GM19463 (cell line): ENCODE results near the gene CD207.
"Not testable (repeated sequence)": the region's sequence is repeated elsewhere in the genome, so short reads cannot be mapped to it uniquely, and the experiment has no call there.

Experiments
- ATAC-seq: cut with Tn5 transposase; IDR thresholded peaks from one replicate; pipeline ENCODE4 v1.9.1; 2021; ENCODE audit warnings: mild to moderate bottlenecking, moderate library complexity; ENCODE audit not compliant: unreplicated experiment

Gene CD207

GRCh38 chr2:70829916-70830315 is 5.7 kb downstream of the CD207 start:
- ATAC-seq, result no peak

GRCh38 chr2:70828914-70829824 is 6.4 kb downstream of the CD207 start:
- ATAC-seq, result no peak

- ATAC-seq, result no peak
Observed at GRCh38 chr2:70828115-70828514, 7.5 kb downstream of the CD207 start.

GRCh38 chr2:70827388-70827787 is 8.2 kb downstream of the CD207 start:
- ATAC-seq, result no peak

- no peak for ATAC-seq
Observed at GRCh38 chr2:70826696-70827350, 8.8 kb downstream of the CD207 start.

- no peak for ATAC-seq
Observed at GRCh38 chr2:70823249-70823648, 12.4 kb downstream of the CD207 start.

GRCh38 chr2:70822843-70823242 is 12.8 kb downstream of the CD207 start:
- ATAC-seq, result no peak

GRCh38 chr2:70820499-70820898 is 15.1 kb downstream of the CD207 start, which contains the start of gene CLEC4F:
Gene CLEC4F, minus strand, starts transcription at chr2:70820599. Its CDS starts 76 bp downstream, at chr2:70820523.
- ATAC-seq, result no peak

GRCh38 chr2:70817284-70817954 is 18.2 kb downstream of the CD207 start:
- ATAC-seq, result no peak

- ATAC-seq, result no peak
Observed at GRCh38 chr2:70816726-70817125, 18.9 kb downstream of the CD207 start.

GRCh38 chr2:70808983-70809958 is 26.3 kb downstream of the CD207 start:
- no peak for ATAC-seq

- ATAC-seq, result no peak
Observed at GRCh38 chr2:70807828-70808118, 27.8 kb downstream of the CD207 start.

- ATAC-seq, result no peak
Observed at GRCh38 chr2:70807102-70807827, 28.4 kb downstream of the CD207 start.

GRCh38 chr2:70806620-70807019 is 29.0 kb downstream of the CD207 start:
- no peak for ATAC-seq

- no peak for ATAC-seq
Observed at GRCh38 chr2:70806013-70806412, 29.6 kb downstream of the CD207 start.

GRCh38 chr2:70801607-70802263 is 33.9 kb downstream of the CD207 start:
- ATAC-seq, result no peak

- no peak for ATAC-seq
Observed at GRCh38 chr2:70799706-70800105, 35.9 kb downstream of the CD207 start.

GRCh38 chr2:70797996-70798395 is 37.6 kb downstream of the CD207 start:
- not testable (repeated sequence) for ATAC-seq

- no peak for ATAC-seq
Observed at GRCh38 chr2:70797506-70797905, 38.1 kb downstream of the CD207 start.
